Right lobe of liver (tissue), 6 donors: Measurements from ENCODE around the gene PRRX2. TPM values are rescaled to one million over a fixed set of nuclear protein-coding genes. Genes with fewer than 3 reads are reported as not detected.

Experiments used
- ATAC-seq, 4 donors: fragments of 200-7000 bp; cut with Tn5 transposase; one replicate each; pipeline ENCODE4 v1.9.1; 2020; ENCODE audit warnings: mild to moderate bottlenecking in 4 of 4, moderate library complexity in 4 of 4
- DNase-seq, 3 donors: peaks; one replicate each; pipeline ENCODE4 v3.0.0-alpha.2; 2020
- H3K27ac ChIP-seq, 3 donors: fragments of 200-600 bp; one replicate each; pipeline ENCODE4 v1.8.0; 2022
- H3K27me3 ChIP-seq, 2 donors: fragments of 200-600 bp; one replicate each; pipeline ENCODE4 v1.8.0; 2022
- H3K36me3 ChIP-seq, 4 donors: fragments of 200-600 bp; sonication (generic) in 1 of 4; one replicate each; pipeline versions ENCODE4 v1.5.1 to v1.8.0; 2017 to 2022; ENCODE audit warnings: control low read depth in 1 of 4
- H3K4me1 ChIP-seq, 4 donors: fragments of 200-600 bp; sonication (generic) in 1 of 4; one replicate each; pipeline versions ENCODE4 v1.5.1 to v1.8.0; 2017 to 2022; ENCODE audit warnings: control low read depth in 1 of 4
- H3K4me3 ChIP-seq, 3 donors: fragments of 200-600 bp; one replicate each; pipeline ENCODE4 v1.8.0; 2022
- H3K9me3 ChIP-seq, 4 donors: fragments of 200-600 bp; sonication (generic) in 1 of 4; one replicate each; pipeline versions ENCODE4 v1.5.1 to v1.8.0; 2017 to 2022; ENCODE audit warnings: control low read depth in 1 of 4
- CTCF ChIP-seq, 4 donors: fragments of 200-600 bp in 3 of 4; fragments of 450-650 bp in 1 of 4; IDR thresholded peaks; one replicate each; pipeline versions ENCODE4 v1.5.1 to v1.8.0; 2016 to 2022; ENCODE audit warnings: antibody characterized with exemption in 4 of 4, mild to moderate bottlenecking in 2 of 4
- POLR2A ChIP-seq: fragments of 450-650 bp; IDR thresholded peaks from one replicate; pipeline ENCODE4 v1.6.1; 2017; ENCODE audit warnings: antibody characterized with exemption, mild to moderate bottlenecking
- WGBS: methylation state at CpG from one replicate; pipeline ENCODE4 v1.1.6; 2018; ENCODE audit warnings: low coverage, low lambda C conversion rate; ENCODE audit not compliant: insufficient coverage; ENCODE audit errors: missing lambda C conversion rate; 5-methylcytosine and 5-hydroxymethylcytosine counted together
- intact Hi-C, 2 donors: fragments of 100-400 bp; cut with DNase I; formaldehyde crosslinking; loops; one replicate each; pipeline versions ENCODE4 v1.11.2 to v1.14.1; 2022
- long read RNA-seq: library from polyadenylated mRNA; unstranded; transcript quantifications from one replicate; pipeline ENCODE4 v2.0.0, GENCODE V29; 2019
- total RNA-seq, 6 experiments: library from RNA; depleted of rRNA in 2 of 6; stranded (reverse); fragments of >200 nt in 2 of 6; fragmentation: NEBNext Ultra II Directional in 3 of 6; extraction: Animal tissue kit (Norgen Biotek cat#: 25700) in 3 of 6; gene quantifications; one replicate each; pipeline versions ENCODE4 v1.1.0 to v1.2.4, GENCODE V29; 2016 to 2023
- donor health status: DM: no; HTN: yes; CAD: no.
- donor health status: DM: no; HTN: no; CAD: no.
- donor health status: DM: no; HTN: no; CAD: no.
- donor health status: DM: no; HTN: yes; CAD: no.
- donor health status: DM: no; HTN: yes; CAD: no.

PRRX2 gene
- not detected for total RNA-seq
- long read RNA-seq = 0 reads

DNA sequence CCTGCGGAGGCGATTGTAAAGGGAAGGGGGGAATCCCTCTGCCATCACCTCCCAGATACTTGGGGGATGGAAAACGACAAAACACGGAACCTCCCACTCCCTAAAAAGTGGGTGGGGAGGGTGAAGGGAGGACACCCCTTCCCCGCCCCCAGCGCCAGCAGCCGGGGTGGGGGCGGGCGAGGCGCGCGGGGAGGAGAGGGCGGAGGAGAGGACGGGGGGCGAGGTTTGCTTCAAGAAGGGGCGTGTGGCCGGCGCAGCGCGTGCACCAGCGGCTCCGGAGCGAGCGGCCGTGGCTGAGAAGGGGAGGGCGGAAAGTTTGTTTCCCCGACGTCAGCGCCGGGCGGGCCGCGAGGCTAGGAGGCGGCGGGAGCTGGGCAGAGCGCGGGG lies at the start of gene PRRX2:
Gene PRRX2, plus strand, starts transcription at position 259 of the 387 bp plus-strand sequence. CDS start 221 bp downstream, outside the sequence.
- no CpG with 5 or more reads among the region's 37 CpGs for WGBS
- no peaks in the 10 kb centered on the region for H3K36me3 ChIP-seq
- ATAC-seq = no peak
- no peaks in the 10 kb centered on the region for H3K9me3 ChIP-seq
- intact Hi-C loops = no loop called here
- TF ChIP-seq POLR2A = no peak
- TF ChIP-seq CTCF (IDR thresholded peaks at IDR 0.05) = no peak
- H3K27ac ChIP-seq = no peak within 1 kb of the TSS
- peaks cover 0 to 9% of the 10 kb centered on the region in 2 donors for H3K27me3 ChIP-seq
- no peak for DNase-seq
- H3K4me3 ChIP-seq = no peak within 1 kb of the TSS
- H3K4me1 ChIP-seq = no peaks in the 10 kb centered on the region

DNA sequence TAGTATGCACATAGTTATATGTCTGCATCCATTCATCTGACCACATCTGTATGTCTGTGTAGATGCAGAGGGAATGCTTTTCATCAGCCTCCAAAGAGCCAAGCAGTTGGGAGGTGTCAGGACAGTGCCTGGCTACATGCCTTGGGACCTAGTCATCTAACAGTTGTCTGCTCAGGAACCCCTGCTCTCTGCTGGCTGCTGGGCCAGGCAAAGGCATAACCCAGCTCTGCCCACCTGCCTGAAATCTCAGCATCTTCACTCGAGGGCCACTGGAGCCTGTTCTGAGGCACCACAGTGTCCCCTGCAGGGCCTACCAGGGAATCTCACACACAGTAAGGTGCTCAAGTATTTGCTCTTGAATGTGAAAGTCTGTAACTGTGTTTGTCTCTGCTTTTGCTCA lies 48.3 kb upstream of the PRRX2 start:
- ATAC-seq (peak in 3 of 4 donors; percentile 30 to 61 (median 42)), DNase-seq (no peak)
- TF ChIP-seq POLR2A = no peak
- TF ChIP-seq CTCF (IDR thresholded peaks at IDR 0.05) = peak; percentile 21 to 49 (median 40)
- Histone ChIP-seq H3K27me3 (no peaks in the 10 kb centered on the region), H3K4me3 (no peak overlapping the region), H3K27ac (no peak overlapping the region), H3K36me3 (no peaks in the 10 kb centered on the region), H3K4me1 (peaks cover 0 to 9% (median 0%) of the 10 kb centered on the region in 4 donors), H3K9me3 (no peaks in the 10 kb centered on the region)
- WGBS = no CpG with 5 or more reads among the region's 1 CpG
- intact Hi-C loops = loop anchor here in 1 of 2 donors (10.0 kb wide), 1 partner anchor 462 kb away; no protein-coding TSS in a partner anchor

GRCh38 chr9:129619787-129620668 lies 45.4 kb upstream of the PRRX2 start:
- no peaks in the 10 kb centered on the region for H3K27me3 ChIP-seq
- H3K9me3 ChIP-seq = no peaks in the 10 kb centered on the region
- H3K4me1 ChIP-seq = peaks cover 0 to 9% (median 0%) of the 10 kb centered on the region in 4 donors
- DNase-seq (no peak), ATAC-seq (peak in 3 of 4 donors; percentile 3 to 30 (median 12))
- intact Hi-C loops = loop anchor here in 1 of 2 donors (10.0 kb wide), 1 partner anchor 465 kb away; no protein-coding TSS in a partner anchor
- peak overlapping the region in 1 of 3 donors; percentile 18 for H3K27ac ChIP-seq
- 67% methylated on average over 1 of the region's 82 CpGs for WGBS
- H3K4me3 ChIP-seq = peak overlapping the region; percentile 31 to 40 (median 32)
- H3K36me3 ChIP-seq = no peaks in the 10 kb centered on the region
- TF ChIP-seq CTCF (IDR thresholded peaks at IDR 0.05) (no peak), POLR2A (no peak)

- Histone ChIP-seq H3K4me1 (peaks cover 0 to 13% (median 0%) of the 10 kb centered on the region in 4 donors), H3K4me3 (peak within 1 kb of the TSS; percentile 31 to 40 (median 32)), H3K27me3 (no peaks in the 10 kb centered on the region), H3K36me3 (no peaks in the 10 kb centered on the region), H3K9me3 (no peaks in the 10 kb centered on the region), H3K27ac (peak within 1 kb of the TSS in 1 of 3 donors; percentile 18)
- DNase-seq (no peak), ATAC-seq (peak; percentile 13 to 59 (median 28))
- no peak for TF ChIP-seq CTCF (IDR thresholded peaks at IDR 0.05)
- TF ChIP-seq POLR2A = no peak
- intact Hi-C loops = no loop called here
- 47% methylated on average over 8 of the region's 21 CpGs for WGBS
Measured at GRCh38 chr9:129620669-129621295, 44.7 kb upstream of the PRRX2 start, which contains the start of gene C9orf50. Gene C9orf50 (minus strand): TSS chr9:129621101. CDS start chr9:129620574, 527 bp downstream.
